T-helper 17 cell (primary cell): ENCODE data around the gene TMEM200A. TPM values are rescaled to one million over a fixed set of nuclear protein-coding genes. Genes with fewer than 3 reads are reported as not detected.

ENCODE experiments used
- ATAC-seq: fragments of 150-1000 bp; cut with Tn5 transposase; 2 replicates; pipeline ENCODE4 v1.10.0; 2021; ENCODE audit warnings: mild to moderate bottlenecking, moderate library complexity
- DNase-seq, 3 donors: peaks; one replicate each; pipeline versions ENCODE4 v3.0.0 to v3.0.0-alpha.2; 2020 to 2021
- H3K9me3 ChIP-seq: one replicate; pipeline ENCODE4 v1.7.0; 2013; ENCODE audit warnings: low read length, mild to moderate bottlenecking; ENCODE audit not compliant: control insufficient read depth, poor library complexity, severe bottlenecking
- H3K27ac Mint-ChIP-seq: one replicate; pipeline ENCODE4 v1.8.0; 2022; ENCODE audit warnings: mild to moderate bottlenecking, moderate library complexity, mixed read lengths
- H3K27me3 Mint-ChIP-seq: one replicate; pipeline ENCODE4 v1.8.0; 2022; ENCODE audit warnings: mixed read lengths
- H3K36me3 Mint-ChIP-seq: one replicate; pipeline ENCODE4 v1.8.0; 2022; ENCODE audit warnings: low read depth, mixed read lengths
- H3K4me1 Mint-ChIP-seq: one replicate; pipeline ENCODE4 v1.8.0; 2022; ENCODE audit warnings: mild to moderate bottlenecking, mixed read lengths
- H3K4me3 Mint-ChIP-seq: one replicate; pipeline ENCODE4 v1.8.0; 2022; ENCODE audit warnings: mild to moderate bottlenecking, moderate library complexity, mixed read lengths
- total RNA-seq, 4 donors: library from RNA in 2 of 4; stranded (reverse) in 2 of 4; gene quantifications; one replicate each; pipeline ENCODE4 v1.2.3 and lab custom pipeline; 2022 to 2026

TMEM200A gene
- total RNA-seq, 2 donors from 2014 or later: 2.3 to 2.4 TPM

- peak in 2 of 3 donors; percentile 19 to 27 for DNase-seq
- peak overlapping the region; percentile 80 for H3K27ac Mint-ChIP-seq
- peak overlapping the region; percentile 88 for H3K4me3 Mint-ChIP-seq
- H3K27me3 Mint-ChIP-seq: no peaks in the 10 kb centered on the region
- H3K9me3 ChIP-seq: no peaks in the 10 kb centered on the region
- ATAC-seq: peak; percentile 56
- no peaks in the 10 kb centered on the region for H3K36me3 Mint-ChIP-seq
- peaks cover 25% of the 10 kb centered on the region for H3K4me1 Mint-ChIP-seq
Measured at GRCh38 chr6:130366107-130367005, 539 bp downstream of the TMEM200A start.

DNA sequence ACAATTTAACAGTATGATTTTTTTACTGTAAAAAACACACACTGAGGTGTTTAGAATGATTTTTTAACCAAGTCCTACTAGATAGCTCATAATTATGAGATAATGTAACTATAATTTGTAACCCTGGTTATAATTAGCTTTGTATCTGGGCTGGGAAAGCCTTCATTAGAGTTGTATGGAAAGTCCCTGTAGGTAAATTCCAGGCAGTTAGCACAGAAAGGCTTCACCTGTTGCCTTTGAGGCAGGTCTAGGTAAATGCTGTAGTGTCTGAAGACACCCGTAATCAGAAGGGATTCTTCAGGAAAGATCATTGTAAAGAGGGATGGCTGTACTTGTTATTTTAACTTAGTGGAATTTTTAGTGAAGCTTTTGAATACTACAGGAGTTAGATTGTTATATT, 1.9 kb downstream of the TMEM200A start:
- H3K4me1 Mint-ChIP-seq: peaks cover 32% of the 10 kb centered on the region
- H3K36me3 Mint-ChIP-seq: no peaks in the 10 kb centered on the region

GRCh38 chr6:130368576-130368975, 2.8 kb downstream of the TMEM200A start:
- no peak overlapping the region for H3K27ac Mint-ChIP-seq
- no peak for DNase-seq

More for the DNA sequence above, 1.9 kb downstream of the TMEM200A start:
- ATAC-seq: peak; percentile 59
- Mint-ChIP-seq H3K27me3 (no peaks in the 10 kb centered on the region), H3K27ac (peak overlapping the region; percentile 57), H3K4me3 (peak overlapping the region; percentile 88)
- DNase-seq: no peak
- no peaks in the 10 kb centered on the region for H3K9me3 ChIP-seq

DNA sequence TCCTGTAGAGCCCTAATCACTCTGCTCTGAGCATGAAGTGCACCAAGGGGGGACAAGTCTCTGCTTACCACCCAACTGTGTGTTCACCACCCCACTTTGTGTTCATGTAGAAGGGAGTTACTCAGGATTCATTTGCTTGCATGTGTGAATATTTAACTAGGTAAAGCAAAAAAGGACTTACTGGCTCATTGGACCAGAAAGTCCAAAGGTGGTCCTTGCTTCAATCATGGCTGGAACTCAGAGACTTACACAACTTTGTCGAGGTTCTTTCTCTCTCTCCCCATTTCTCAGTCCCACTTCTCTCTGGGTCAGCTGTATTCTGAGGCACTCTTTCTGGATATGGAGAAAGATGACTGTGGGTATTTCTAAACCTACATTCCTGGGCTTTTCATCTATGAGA, 4.0 kb downstream of the TMEM200A start:
- no peaks in the 10 kb centered on the region for H3K9me3 ChIP-seq
- H3K4me3 Mint-ChIP-seq: no peak overlapping the region
- H3K36me3 Mint-ChIP-seq: no peaks in the 10 kb centered on the region
- no peaks in the 10 kb centered on the region for H3K27me3 Mint-ChIP-seq
- DNase-seq (no peak), ATAC-seq (no peak)
- H3K4me1 Mint-ChIP-seq: peaks cover 26% of the 10 kb centered on the region
- no peak overlapping the region for H3K27ac Mint-ChIP-seq

More at GRCh38 chr6:130368576-130368975, 2.8 kb downstream of the TMEM200A start:
- Mint-ChIP-seq H3K4me1 (peaks cover 32% of the 10 kb centered on the region), H3K4me3 (no peak overlapping the region), H3K27me3 (no peaks in the 10 kb centered on the region), H3K36me3 (no peaks in the 10 kb centered on the region)
- ATAC-seq: no peak
- H3K9me3 ChIP-seq: no peaks in the 10 kb centered on the region

DNA sequence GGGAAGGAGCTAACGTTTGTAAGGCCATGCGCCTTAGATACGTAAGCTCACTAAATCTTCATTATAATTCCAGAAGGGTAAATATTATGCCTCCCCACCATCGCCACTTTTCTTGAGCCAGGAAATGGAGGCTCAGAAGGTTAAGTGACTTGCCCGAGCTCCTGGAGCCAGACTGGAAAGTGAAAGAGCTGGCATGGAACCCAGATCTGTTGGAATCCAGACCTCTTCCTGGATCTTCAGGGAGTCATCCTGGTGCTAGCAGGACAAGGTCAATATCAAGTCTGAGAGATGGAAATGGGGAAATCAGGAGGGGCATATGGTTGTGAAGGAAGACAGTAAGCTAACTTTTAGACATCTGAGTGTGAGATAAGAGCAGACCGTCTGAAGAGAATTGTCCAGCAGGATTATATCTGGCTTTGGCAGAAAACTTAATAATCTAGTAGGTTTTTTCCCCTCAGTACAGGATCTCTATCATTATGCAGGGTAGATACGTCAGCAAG, 6.2 kb downstream of the TMEM200A start:
- no peaks in the 10 kb centered on the region for H3K9me3 ChIP-seq
- Mint-ChIP-seq H3K4me1 (peaks cover 20% of the 10 kb centered on the region), H3K27ac (peak overlapping the region; percentile 46), H3K27me3 (no peaks in the 10 kb centered on the region), H3K4me3 (no peak overlapping the region), H3K36me3 (no peaks in the 10 kb centered on the region)
- DNase-seq (no peak), ATAC-seq (no peak)

- H3K9me3 ChIP-seq: no peaks in the 10 kb centered on the region
- Mint-ChIP-seq H3K27me3 (no peaks in the 10 kb centered on the region), H3K27ac (no peak overlapping the region), H3K4me3 (no peak overlapping the region), H3K36me3 (no peaks in the 10 kb centered on the region), H3K4me1 (peaks cover 22% of the 10 kb centered on the region)
- DNase-seq: no peak
- no peak for ATAC-seq
Measured at GRCh38 chr6:130372786-130373185, 7.0 kb downstream of the TMEM200A start.

GRCh38 chr6:130373992-130374391, 8.2 kb downstream of the TMEM200A start:
- H3K4me3 Mint-ChIP-seq: no peak overlapping the region
- H3K36me3 Mint-ChIP-seq: no peaks in the 10 kb centered on the region
- no peaks in the 10 kb centered on the region for H3K27me3 Mint-ChIP-seq
- ATAC-seq (no peak), DNase-seq (no peak)
- peaks cover 14% of the 10 kb centered on the region for H3K4me1 Mint-ChIP-seq
- no peaks in the 10 kb centered on the region for H3K9me3 ChIP-seq
- H3K27ac Mint-ChIP-seq: no peak overlapping the region

DNA sequence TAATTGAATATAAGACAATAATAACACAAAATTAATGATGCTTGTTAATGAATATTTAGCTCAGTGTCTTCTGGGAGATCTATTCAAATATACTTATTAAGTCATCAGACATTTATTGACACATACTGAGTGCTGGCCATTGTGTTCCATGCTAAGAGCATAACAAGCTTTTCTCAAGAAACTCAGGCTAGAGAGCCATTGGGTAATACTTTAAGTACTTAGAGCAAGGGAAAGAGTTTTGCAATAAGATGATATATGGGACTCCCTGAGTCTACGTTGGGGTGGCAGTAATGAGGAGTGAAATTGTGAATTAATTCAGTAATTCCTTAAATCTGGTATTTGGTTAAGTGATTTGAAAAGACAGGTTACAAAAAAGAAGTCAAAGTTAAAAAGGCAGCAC, 11.1 kb downstream of the TMEM200A start:
- no peaks in the 10 kb centered on the region for H3K36me3 Mint-ChIP-seq
- ATAC-seq: no peak
- no peaks in the 10 kb centered on the region for H3K27me3 Mint-ChIP-seq
- peaks cover 29% of the 10 kb centered on the region for H3K4me1 Mint-ChIP-seq
- H3K27ac Mint-ChIP-seq: peak overlapping the region; percentile 21
- H3K4me3 Mint-ChIP-seq: no peak overlapping the region
- no peaks in the 10 kb centered on the region for H3K9me3 ChIP-seq
- DNase-seq: no peak

DNA sequence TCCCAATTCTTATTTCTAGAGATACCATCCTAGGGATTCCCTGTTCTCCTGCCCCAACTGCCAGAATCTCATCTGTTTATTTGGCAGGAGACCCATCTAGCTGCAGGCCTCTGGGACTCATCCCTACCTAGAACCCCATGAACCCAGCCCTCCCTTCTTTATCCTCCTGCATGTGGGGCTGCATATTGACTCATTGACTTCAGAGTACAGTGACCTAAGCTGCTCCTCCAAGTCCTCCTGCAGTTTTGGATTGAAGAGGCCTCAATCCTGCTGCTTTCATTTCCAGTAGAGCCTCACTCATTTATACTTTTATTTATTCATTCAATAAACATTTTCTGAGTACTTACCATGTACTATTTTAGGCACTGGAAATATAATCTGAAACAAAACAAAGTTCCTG, 11.6 kb downstream of the TMEM200A start:
- no peak for DNase-seq
- H3K27me3 Mint-ChIP-seq: no peaks in the 10 kb centered on the region
- H3K4me3 Mint-ChIP-seq: no peak overlapping the region
- H3K4me1 Mint-ChIP-seq: peaks cover 29% of the 10 kb centered on the region
- H3K9me3 ChIP-seq: no peaks in the 10 kb centered on the region
- H3K36me3 Mint-ChIP-seq: no peaks in the 10 kb centered on the region
- ATAC-seq: no peak
- H3K27ac Mint-ChIP-seq: no peak overlapping the region

- DNase-seq (no peak), ATAC-seq (no peak)
- no peaks in the 10 kb centered on the region for H3K9me3 ChIP-seq
- no peaks in the 10 kb centered on the region for H3K36me3 Mint-ChIP-seq
- no peaks in the 10 kb centered on the region for H3K27me3 Mint-ChIP-seq
- H3K27ac Mint-ChIP-seq: no peak overlapping the region
- H3K4me3 Mint-ChIP-seq: no peak overlapping the region
- peaks cover 32% of the 10 kb centered on the region for H3K4me1 Mint-ChIP-seq
Measured at GRCh38 chr6:130377915-130378314, 12.1 kb downstream of the TMEM200A start.

- Mint-ChIP-seq H3K27ac (no peak overlapping the region), H3K36me3 (no peaks in the 10 kb centered on the region), H3K4me3 (no peak overlapping the region), H3K4me1 (peaks cover 34% of the 10 kb centered on the region), H3K27me3 (no peaks in the 10 kb centered on the region)
- DNase-seq (no peak), ATAC-seq (no peak)
- no peaks in the 10 kb centered on the region for H3K9me3 ChIP-seq
Measured at GRCh38 chr6:130379223-130379622, 13.4 kb downstream of the TMEM200A start.

- Mint-ChIP-seq H3K4me3 (no peak overlapping the region), H3K27ac (peak overlapping the region; percentile 32), H3K36me3 (no peaks in the 10 kb centered on the region), H3K27me3 (no peaks in the 10 kb centered on the region), H3K4me1 (peaks cover 34% of the 10 kb centered on the region)
- no peaks in the 10 kb centered on the region for H3K9me3 ChIP-seq
- DNase-seq (no peak), ATAC-seq (no peak)
Measured at GRCh38 chr6:130381012-130381411, 15.2 kb downstream of the TMEM200A start.

- Mint-ChIP-seq H3K4me3 (peak overlapping the region; percentile 64), H3K4me1 (peaks cover 34% of the 10 kb centered on the region), H3K36me3 (no peaks in the 10 kb centered on the region), H3K27ac (peak overlapping the region; percentile 32), H3K27me3 (no peaks in the 10 kb centered on the region)
- DNase-seq (no peak), ATAC-seq (peak; percentile 98)
- no peaks in the 10 kb centered on the region for H3K9me3 ChIP-seq
Measured at GRCh38 chr6:130381459-130382380, 15.9 kb downstream of the TMEM200A start.
